B cell (primary cell): ENCODE measurements around the gene THOP1.

Experiments
- EZH2 ChIP-seq: IDR thresholded peaks from 2 replicates; pipeline ENCODE4 v1.6.1; 2012; ENCODE audit warnings: borderline replicate concordance, low read depth, mild to moderate bottlenecking, moderate library complexity, low read length; ENCODE audit not compliant: insufficient read depth, poor library complexity, severe bottlenecking
- TF ChIP-seq, protein P1 (sequence below): fragments of 200-600 bp; IDR thresholded peaks from one replicate; pipeline ENCODE4 v1.8.0; 2022; ENCODE audit warnings: antibody characterized with exemption, mild to moderate bottlenecking

DNA sequence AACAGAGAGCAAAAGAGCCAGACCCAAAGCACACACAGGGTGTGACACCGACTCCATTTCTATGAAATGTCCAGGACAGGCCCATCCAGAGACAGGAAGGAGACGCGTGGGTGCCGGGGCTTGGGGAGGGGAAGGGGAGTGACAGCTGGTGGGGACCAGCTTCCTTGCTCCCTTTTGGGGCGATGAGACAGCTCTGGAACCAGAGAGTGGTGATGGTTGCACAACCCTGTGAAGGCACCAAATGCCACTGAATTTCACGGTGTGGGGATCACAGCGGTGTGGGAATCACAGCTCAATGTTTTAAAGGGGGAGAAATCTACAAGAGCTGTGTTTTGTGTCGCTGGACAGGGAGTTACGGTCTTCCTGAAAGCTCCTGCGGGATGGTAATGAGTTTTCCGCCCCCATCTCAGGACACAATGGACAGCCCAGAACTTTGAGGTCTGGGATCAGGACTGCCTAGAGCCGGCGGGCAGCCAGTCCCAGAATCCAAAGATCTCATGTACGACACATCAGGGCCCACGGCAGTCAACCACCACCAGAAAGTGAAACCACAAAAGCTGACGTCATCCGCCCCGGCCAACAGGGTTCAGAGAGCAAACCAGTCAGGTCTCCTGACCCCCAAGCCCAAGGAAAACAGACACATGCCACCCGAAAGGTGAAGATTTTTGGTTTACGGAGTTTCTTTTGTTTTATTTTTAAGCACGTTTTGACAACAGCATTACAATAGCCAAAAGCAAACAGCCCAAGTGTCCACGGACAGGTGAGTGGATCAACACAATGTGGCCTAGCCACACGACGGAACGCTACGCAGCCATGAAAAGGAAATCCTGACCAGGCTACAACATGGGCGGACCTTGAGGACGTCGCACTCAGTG, 9.5 kb upstream of the THOP1 start:
- TF ChIP-seq, protein P1, sequence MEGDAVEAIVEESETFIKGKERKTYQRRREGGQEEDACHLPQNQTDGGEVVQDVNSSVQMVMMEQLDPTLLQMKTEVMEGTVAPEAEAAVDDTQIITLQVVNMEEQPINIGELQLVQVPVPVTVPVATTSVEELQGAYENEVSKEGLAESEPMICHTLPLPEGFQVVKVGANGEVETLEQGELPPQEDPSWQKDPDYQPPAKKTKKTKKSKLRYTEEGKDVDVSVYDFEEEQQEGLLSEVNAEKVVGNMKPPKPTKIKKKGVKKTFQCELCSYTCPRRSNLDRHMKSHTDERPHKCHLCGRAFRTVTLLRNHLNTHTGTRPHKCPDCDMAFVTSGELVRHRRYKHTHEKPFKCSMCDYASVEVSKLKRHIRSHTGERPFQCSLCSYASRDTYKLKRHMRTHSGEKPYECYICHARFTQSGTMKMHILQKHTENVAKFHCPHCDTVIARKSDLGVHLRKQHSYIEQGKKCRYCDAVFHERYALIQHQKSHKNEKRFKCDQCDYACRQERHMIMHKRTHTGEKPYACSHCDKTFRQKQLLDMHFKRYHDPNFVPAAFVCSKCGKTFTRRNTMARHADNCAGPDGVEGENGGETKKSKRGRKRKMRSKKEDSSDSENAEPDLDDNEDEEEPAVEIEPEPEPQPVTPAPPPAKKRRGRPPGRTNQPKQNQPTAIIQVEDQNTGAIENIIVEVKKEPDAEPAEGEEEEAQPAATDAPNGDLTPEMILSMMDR, result no peak
- no peak for TF ChIP-seq EZH2
